Sigmoid colon (tissue), 3 donors: ENCODE results near the gene SHANK3.

Source experiments
- CTCF ChIP-seq, 4 experiments: fragments of 450-650 bp in 3 of 4; fragments of 200-600 bp in 1 of 4; IDR thresholded peaks; one replicate each; pipeline ENCODE4 v1.5.1; 2016 to 2019; ENCODE audit warnings: antibody characterized with exemption in 4 of 4, mild to moderate bottlenecking in 3 of 4, moderate library complexity in 2 of 4
- POLR2A ChIP-seq, 2 donors: fragments of 450-650 bp; IDR thresholded peaks; one replicate each; pipeline ENCODE4 v1.6.1; 2016; ENCODE audit warnings: antibody characterized with exemption in 2 of 2, mild to moderate bottlenecking in 2 of 2, moderate library complexity in 2 of 2

- no peak for TF ChIP-seq CTCF (IDR thresholded peaks at IDR 0.05)
- TF ChIP-seq POLR2A (IDR thresholded peaks at IDR 0.05) = no peak
Measured at GRCh38 chr22:50710886-50711285, 38.3 kb downstream of the SHANK3 start.
